ENCODE results near the gene CYP17A1.

CYP17A1 gene

DNA sequence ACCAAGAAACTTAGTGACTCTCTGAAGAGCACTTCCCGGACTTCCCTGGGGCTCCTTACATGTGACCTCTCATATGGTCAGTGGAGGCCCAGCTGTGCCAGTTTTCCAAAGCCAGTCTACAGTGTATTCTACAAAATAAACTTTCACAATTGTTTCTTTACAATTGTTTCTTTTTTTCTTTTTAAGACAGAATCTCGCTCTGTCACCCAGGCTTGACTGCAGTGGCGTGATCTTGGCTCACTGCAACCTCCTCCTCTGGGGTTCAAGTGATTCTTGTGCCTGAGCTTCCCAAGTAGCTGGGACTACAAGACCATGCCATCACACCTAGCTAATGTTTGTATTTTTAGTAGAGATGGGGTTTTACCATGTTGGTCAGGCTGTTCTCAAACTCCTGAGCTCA, 25.9 kb downstream of the CYP17A1 start:
- no peak for DNase-seq (ENCODE audit: low read depth in 1 of 2, low spot score in 1 of 2)

DNA sequence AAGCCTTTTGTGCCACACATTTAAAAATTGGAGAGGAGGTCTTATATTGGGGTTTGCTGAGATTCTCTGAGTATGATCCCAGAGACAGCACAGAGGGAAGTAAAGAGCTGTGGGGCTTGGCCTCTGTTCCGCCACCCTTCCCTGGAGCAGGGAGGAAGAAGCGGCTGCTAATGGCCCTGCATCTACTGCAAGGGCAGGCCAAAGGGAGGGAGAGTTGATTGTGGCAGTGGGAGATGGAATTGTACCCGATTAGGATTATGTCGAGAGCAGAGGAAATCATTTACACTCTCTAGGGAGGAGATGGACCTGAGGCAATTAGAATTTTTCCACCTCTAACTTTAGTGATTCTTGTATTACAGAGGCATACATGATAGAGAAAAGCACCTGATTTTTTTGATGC, 28.8 kb downstream of the CYP17A1 start:
- DNase-seq (ENCODE audit: low read depth in 1 of 2, low spot score in 1 of 2) = no peak

DNA sequence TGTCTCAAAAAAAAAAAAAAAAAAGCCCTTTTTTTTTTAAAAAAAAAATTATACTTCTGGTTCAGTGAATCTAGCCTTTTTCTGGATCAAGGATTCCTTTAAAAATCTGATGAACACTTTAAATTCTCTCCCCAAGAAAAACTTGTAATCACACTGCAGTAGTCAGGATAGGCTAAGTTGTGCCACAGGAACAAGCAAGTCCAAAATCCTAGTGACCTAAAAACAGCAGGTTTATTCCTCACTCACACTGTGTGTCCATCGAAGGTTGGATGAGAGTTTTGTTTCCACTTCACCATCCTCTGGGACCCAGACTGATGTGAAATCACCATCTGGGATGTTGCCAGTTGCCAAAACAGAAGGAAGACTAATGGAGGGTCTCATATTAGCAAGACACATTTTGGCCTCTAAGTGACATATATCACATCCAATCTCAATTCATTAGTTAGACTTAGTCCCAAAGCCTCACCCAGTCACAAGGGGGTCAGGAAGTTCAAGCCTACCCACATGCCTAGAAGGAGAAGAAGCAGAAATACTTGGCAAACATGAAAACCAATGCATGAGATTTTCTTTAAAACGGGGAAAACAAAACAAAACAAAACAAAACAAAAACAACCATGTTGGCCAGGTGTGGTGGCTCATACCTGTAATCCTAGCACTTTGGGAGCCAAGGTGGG, 32.7 kb downstream of the CYP17A1 start:
- no peak for DNase-seq (ENCODE audit: low read depth in 1 of 2, low spot score in 1 of 2)

DNA sequence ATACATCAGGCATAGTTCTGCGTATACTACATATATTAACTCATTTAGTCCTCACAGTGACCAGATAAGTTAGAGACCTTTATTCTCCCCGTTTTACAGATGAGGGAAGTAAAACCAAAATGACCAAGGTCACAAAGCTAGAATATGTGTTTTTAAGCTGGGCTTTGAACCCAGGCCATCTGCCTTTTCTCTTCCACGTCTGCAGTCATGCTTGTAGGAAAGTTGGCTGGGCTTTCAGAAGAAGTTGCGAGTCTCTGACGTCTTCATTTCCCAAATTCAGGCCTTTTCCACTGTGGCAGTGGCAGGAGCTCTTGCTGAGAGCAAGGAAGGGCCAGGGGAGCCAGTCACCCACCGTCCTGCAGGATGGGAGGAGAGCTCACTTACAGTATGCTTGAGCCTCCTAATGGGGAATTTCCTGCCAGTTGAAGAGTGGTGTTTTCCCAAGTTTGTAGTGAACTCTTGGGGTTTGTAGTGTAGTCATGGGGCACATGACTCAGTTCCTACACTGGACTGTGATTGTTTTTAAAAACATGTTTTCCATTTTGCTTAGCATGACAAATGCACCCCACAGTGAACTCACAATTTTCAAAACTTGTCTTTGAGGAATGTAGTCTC, 34.2 kb downstream of the CYP17A1 start:
- no peak for DNase-seq (ENCODE audit: low read depth in 1 of 2, low spot score in 1 of 2)

DNA sequence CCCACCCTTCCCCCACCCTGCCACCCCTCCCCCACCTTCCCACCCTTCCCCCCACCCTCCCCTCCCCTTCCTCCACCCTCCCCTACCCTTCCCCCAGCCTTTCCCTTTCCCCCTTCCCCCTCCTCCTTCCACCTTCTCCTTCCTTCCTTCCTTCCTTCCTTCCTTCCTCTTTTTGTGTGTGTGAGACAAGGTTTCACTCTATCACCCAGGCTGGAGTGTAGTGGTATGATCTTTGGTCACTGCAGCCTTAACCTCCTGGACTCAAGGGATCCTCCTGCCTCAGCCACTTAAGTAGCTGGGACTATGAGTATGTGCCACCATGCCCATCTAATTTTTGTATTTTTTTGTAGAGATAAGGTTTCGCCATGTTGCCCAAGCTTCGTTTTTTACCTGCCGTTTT, 35.2 kb downstream of the CYP17A1 start:
- DNase-seq (ENCODE audit: low read depth in 1 of 2, low spot score in 1 of 2) = no peak

DNA sequence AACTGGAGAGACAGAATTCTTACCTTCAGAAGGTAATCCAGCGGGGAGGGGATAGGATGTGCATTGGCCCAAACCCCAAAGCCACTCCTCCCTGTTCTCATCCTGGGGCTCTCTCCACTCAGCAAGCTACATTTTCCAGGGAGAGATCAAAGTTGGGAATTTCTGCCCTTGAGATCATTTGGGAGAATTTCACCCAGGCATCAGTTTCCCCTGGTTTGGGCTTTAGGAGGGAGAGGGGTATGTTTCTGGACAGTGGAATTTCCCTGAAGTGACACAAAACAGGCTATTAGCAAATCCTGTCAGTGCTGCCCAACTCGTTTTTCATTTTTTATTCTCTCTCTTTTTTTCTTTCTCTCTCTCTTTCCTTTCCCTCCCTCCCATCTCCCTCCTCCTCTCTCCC, 35.7 kb downstream of the CYP17A1 start:
- no peak for DNase-seq (ENCODE audit: low read depth in 1 of 2, low spot score in 1 of 2)

DNA sequence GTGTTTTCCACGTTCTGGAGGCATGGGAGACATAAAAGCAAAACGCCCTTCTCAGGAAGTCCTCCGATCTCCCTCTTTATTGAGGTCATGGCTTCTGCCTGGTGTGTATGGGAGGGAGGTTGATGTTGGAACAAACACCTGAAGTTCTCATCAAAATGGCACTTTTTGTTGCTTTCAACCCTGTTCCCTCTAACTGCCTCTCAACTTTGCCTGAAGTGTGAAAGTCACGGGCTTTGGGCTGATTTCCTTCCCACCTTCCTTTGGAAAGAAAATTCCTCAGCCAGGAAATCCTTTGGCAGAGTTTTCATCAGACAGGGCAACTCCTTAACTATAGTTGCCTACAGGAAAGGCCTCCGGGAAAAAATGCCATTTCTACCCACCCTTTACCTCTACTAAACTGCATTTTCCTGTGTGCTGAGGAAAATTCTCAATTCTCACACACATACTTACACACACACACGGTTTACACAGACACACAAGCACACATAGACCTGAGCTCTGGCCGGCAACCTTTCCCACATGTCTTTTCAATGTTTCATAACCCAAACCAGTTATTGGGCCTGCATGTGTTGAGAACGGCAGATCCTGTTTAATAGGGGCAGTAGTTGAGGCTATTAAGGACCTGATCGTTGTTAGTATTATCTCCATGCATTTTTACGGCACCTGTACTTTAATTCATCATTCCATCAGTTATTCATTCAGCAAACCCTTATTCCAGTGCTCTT, 36.4 kb downstream of the CYP17A1 start:
- DNase-seq (ENCODE audit: low read depth in 1 of 2, low spot score in 1 of 2) = no peak

DNA sequence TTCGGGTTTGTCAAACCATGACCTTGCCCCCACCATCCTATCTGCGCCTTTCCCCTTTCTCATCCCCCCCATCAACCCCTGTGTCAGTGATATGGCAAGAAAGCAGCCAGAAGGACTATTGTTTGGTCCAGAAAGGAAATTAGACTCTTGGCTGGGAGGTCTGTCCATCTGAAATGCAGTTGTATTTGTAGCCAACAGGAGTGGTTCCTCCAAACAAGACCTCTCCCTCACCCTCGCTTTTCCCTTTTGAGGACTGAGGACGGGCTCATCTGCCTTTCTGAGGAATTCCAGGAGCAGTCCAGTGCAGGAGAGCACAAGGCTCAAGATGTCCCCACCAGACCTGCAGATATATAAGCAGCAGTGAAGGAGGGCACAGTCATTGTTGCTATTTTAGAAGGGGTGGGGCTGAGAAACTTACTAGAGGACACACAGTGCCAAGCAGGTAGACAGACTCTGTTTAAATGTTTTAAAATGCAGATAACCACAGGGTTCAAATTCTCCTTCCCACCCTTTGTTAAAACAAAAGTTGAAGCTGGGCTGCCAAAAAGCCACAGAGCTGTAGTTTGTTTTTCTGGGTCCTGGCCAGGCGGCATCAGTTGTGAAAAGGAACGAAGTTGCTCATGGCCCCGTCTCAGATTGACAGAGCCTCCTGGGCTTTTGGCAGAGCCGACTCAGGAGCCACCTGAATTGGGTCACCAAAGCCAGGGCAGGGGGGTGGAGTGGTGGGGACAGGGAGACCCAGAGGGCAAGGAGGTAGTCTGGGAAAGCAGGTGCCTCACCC, 37.3 kb downstream of the CYP17A1 start:
- DNase-seq (ENCODE audit: low read depth in 1 of 2, low spot score in 1 of 2) = no peak

DNA sequence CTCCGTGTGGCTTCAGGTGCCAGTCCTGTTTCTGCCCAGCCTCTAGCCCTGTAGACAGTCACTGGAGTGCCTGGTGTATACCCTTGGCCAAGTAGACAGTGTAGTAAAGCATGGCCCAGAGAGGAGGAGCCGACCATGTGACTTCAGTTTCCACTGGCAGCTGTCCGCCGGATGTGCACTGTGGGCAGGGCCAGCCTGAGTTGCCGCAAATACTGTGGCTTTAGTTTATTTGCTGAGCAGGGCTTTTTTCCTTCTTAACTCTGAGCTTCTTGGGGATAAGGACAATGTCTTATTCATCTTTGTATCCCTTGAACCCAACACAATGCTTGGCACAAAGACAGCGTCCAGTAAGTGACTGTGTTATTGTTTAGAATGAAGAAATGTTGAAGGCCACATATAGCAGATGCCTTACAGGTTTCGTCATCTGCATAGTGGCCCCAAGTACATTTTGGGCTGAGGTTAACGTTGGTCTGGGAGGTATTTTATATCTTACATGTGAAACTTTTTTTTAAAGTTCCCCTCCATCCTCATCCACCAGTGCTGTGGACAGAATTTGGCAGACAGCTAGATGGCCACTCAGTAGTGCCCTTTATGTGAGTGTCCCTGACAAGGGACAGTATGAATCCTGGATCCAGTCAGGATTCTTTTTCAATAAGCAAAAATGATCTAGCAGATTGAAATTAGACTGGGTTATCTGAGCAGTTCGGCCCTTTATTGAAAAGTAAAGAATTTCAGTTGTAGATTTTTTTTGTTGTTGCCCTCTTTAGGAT, 40.6 kb downstream of the CYP17A1 start:
- peak; percentile 14 to 20 for DNase-seq (ENCODE audit: low read depth in 1 of 2, low spot score in 1 of 2)

DNA sequence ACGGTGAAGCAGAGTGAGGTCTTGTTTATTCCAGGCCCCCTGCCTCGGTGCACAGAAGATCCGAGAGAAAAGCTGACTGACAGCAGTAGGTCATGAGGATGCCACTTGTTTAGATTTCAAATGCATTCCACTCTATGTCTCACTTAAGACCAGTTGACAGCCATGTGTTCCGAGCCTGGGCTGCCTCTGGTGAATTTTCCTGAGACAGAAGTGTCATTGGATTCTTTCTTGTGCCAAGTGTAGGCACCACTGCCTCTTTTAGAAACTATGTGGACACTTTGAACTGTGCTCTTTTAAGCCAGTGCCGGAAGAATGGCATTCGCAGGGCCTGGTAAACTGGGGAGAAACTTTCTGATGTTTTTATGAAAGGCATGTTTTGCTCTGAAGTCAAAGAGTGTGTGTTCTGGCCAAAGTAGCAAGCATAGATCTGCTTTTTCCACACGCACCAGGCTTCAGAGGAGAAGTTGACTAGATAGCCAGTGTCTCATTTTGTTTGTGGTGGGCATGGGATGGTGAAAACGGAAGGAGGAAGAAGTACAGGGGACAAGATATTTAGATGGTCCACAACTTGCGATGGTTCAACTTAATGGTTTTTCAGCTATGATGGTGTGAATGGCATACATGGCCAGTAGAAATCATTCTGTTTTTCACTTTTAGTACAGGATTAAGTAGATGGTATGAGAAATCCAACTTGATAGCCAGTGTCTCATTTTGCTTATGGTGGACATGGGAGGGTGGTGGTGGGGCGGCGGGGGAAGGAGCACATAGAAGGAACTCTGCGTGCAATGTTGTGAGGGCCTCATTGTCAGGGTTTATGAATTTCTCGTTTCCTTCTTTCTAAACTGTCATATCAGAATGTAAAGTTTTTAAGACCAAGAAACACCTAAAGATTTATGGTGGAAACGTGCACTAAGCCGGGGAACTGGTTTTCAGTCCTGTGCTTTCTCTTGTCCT, 41.5 kb downstream of the CYP17A1 start:
- DNase-seq (ENCODE audit: low read depth in 1 of 2, low spot score in 1 of 2) = no peak

DNA sequence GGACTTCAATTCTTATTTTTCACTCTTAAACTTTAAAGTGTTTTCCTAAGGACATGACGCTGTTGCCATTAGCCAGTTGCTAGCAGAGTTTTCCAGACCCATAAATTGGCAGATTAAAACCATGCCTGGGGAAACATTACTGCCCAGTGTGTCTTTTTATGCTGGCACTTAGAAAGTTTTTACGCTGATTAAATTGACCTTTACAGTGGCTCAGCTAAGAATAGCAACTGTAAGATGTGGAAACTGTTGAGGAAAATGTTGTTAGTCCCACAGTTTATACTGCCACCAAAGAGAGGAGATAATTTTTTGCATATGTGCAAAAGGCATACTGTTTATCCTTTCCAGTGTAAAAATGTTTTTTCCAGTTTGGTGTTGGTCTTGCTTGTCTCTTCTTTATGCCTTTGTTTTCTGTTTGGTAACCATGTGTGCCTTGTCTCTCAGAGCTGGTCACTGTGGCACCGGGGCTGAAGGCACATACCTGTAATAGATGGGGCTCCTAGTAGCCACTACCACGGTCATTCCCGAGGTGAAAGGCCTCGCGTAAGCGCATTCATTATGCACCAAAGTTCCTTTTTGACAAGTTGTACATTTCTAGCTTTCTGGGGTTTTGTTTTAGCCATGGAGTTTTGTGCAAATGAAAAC, 45.3 kb downstream of the CYP17A1 start:
- no peak for DNase-seq (ENCODE audit: low read depth in 1 of 2, low spot score in 1 of 2)

DNA sequence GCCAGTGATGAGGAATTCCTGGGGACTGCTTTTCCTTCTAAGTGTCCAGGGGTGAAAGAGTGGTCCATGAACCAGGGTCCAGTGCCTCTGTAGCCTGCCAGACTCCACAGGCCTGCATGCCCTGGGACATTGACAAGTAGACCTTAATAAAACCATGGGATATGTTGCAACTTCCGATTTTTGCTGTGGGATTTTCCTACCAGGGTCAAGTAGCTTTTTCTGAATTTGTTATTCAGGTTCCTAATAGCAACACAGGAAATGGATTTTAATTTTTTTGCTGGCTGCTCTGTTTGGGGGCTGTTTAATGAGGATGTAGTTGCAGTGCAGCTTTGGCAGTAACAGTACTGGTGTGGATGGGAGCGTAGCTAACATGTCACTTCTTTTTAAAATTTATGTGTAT, 51.4 kb downstream of the CYP17A1 start:
- no peak for DNase-seq (ENCODE audit: low read depth in 1 of 2, low spot score in 1 of 2)

DNA sequence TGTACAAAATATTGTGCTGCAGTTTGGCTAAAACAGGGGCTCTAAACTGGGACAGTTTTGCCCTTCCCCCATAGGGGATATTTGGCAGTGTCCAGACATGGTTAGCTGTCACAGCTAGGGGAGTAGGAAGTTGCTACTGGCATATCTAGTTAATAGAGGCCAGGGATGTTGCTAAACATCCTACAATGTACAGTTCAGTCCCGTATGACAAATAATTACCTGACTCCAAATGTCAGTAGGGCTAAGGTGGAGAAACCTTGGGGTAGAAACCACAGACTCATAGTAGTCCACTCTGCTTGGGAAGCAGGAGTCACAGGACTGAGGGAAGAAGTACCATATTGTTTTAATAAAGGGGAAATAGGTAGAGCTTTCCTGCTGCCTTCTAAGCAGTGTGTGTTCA, 53.6 kb downstream of the CYP17A1 start:
- no peak for DNase-seq (ENCODE audit: low read depth in 1 of 2, low spot score in 1 of 2)

DNA sequence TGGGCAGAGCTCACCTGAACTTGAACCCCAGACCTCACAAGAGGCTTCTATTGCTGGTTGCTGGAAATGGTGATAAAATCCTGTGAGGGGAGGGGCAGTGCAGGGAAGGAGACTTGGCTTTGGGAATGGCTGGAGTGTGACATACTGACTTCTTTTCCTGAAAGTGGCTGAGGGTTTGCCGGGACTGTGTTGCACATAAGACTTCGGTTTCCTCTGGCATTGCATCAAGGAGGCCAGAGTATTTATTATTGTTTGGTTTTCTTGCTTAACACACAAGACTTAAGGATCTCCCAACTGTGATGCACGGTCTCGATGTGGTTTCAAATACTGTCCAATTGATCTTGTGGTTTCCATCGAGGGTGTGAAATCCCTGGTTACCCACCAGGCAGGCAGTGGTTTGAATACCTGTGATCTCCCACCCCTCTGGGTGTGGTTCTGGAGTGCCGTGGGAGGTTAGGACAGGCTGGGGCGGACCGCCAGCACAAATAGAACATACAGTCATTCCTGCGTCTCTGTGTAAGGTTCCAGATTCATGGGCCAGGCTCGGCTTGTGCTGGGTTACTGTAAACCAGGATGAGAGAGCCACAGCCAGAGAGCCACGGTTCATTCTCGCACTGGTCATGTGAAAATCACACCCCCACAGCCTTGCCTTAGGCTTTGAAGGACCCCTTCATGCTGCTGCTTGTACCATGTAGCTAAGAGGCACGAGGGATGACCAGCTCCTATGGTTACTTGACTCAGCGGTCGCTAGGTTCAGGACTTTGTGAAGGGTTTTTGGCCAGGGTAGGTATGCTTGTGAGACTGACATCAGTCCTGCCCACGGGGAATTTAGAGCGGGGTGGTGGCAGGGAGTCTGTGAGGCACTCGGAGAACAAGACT, 54.3 kb downstream of the CYP17A1 start:
- DNase-seq (ENCODE audit: low read depth in 1 of 2, low spot score in 1 of 2) = no peak

DNA sequence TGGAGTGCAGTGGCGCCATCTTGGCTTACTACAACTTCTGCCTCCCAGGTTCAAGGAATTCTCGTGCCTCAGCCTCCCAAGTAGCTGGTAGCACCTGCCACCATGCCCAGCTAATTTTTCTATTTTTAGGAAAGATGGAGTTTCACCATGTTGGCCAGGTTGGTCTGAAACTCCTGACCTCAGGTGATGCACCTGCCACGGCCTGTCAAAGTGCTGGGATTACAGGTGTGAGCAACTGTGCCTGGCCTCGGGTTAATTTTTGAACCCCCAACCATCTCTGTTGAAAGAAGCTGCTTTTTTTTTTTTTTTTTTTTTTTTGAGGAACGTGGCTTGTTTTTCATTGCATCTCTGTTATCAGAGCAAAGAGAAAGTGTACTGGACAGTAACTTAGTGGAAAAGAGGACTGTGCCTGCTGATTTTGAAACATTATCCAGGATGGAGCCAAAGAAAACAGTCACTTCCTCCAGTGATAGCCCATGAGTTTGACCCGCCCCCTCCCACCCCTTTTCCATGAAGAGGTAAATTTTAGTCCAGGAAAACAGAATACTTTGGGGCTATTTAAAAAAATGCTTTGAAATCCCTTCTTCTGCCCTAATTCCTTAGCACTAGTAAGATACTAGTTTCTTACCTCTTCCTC, 55.2 kb downstream of the CYP17A1 start:
- no peak for DNase-seq (ENCODE audit: low read depth in 1 of 2, low spot score in 1 of 2)

DNA sequence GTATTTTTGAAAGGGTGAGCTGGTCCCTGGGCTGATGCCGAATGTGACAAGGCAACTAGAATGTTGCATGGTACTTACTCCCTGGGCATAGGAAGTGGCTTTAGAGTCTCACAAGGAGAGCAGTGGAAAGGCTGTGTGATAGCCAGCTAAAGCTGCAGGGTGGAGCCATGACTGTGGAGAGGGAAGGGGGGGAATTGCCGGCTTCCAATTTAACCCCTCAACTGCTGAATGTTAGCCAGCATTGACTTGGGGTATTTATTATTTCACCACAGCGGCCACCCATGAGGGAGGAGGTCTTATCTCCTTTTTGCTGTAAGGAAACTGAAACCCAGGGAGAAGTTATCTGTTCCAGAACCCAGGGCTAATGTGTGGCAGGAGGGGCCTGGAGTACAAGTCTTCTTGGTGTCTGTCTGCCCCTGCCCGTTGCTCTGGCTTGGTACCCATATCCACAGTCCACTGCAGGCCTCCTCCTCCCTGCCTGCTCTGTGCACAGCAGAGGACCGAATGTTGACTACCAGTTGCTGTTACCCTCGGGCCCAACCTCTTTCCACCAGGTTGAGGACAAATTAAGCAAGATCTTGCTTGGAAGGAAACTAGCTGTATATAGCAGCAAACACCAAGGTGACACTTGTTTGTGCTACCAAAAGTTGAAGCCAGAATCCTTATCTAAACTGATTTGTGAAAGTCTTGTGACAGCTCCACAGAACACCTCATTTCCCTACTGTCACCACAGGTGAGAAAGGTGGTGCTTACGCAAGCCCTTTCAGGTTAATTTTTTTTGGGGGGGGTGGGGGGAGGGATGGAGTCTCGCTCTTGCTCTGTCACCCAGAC, 55.9 kb downstream of the CYP17A1 start:
- no peak for DNase-seq (ENCODE audit: low read depth in 1 of 2, low spot score in 1 of 2)

All from activated T-helper 1 cell treated with anti-CD3 and anti-CD28 coated beads, Interleukin-2, amount 50 U/mL, for 16 hours (primary cell).